WERI-Rb-1 (cell line): ENCODE measurements around the gene PRKCA.
"Not testable (repeated sequence)": the region's sequence is repeated elsewhere in the genome, so short reads cannot be mapped to it uniquely, and the experiment has no call there.

Experiments used
- DNase-seq: peaks from one replicate; pipeline ENCODE4 v3.0.0-alpha.2; 2020
- H3K27ac ChIP-seq: fragments of 250-450 bp; sonication (Bioruptor Pico); 2 replicates; pipeline ENCODE4 v1.5.1; 2020; ENCODE audit warnings: mild to moderate bottlenecking, moderate library complexity
- H3K27me3 ChIP-seq: fragments of 250-450 bp; sonication (Bioruptor Pico); 2 replicates; pipeline ENCODE4 v1.5.1; 2021; ENCODE audit warnings: mild to moderate bottlenecking, low read depth, moderate library complexity; ENCODE audit not compliant: insufficient read depth, severe bottlenecking
- H3K36me3 ChIP-seq: fragments of 250-450 bp; sonication (Bioruptor Pico); 2 replicates; pipeline ENCODE4 v1.5.1; 2020; ENCODE audit warnings: mild to moderate bottlenecking, moderate library complexity
- H3K4me3 ChIP-seq: 2 replicates; pipeline ENCODE4 v1.5.1; 2011; ENCODE audit warnings: low read depth, mild to moderate bottlenecking, control low read depth, low read length
- H3K9me3 ChIP-seq: fragments of 250-450 bp; sonication (Bioruptor Pico); 2 replicates; pipeline ENCODE4 v1.5.1; 2021; ENCODE audit warnings: mild to moderate bottlenecking, moderate library complexity; ENCODE audit not compliant: severe bottlenecking
- CTCF ChIP-seq: IDR thresholded peaks from 2 replicates; pipeline ENCODE4 v1.5.1; 2011; ENCODE audit warnings: low read depth, mild to moderate bottlenecking, control low read depth, inconsistent platforms, low read length

Gene PRKCA

GRCh38 chr17:66344473-66344872 lies 42.1 kb downstream of the PRKCA start:
- Histone ChIP-seq H3K36me3 (no peaks in the 10 kb centered on the region), H3K27me3 (no peaks in the 10 kb centered on the region), H3K27ac (no peak overlapping the region), H3K9me3 (no peaks in the 10 kb centered on the region), H3K4me3 (no peak overlapping the region)
- no peak for TF ChIP-seq CTCF
- no peak for DNase-seq

GRCh38 chr17:66345264-66345663 lies 42.9 kb downstream of the PRKCA start:
- no peak overlapping the region for H3K27ac ChIP-seq
- H3K36me3 ChIP-seq = no peaks in the 10 kb centered on the region
- H3K9me3 ChIP-seq = no peaks in the 10 kb centered on the region
- no peaks in the 10 kb centered on the region for H3K27me3 ChIP-seq
- H3K4me3 ChIP-seq = no peak overlapping the region
- no peak for DNase-seq
- TF ChIP-seq CTCF = no peak

- H3K27me3 ChIP-seq, H3K4me3 ChIP-seq, H3K27ac ChIP-seq, H3K9me3 ChIP-seq, DNase-seq, H3K36me3 ChIP-seq: not testable (repeated sequence)
Observed at GRCh38 chr17:66345949-66346638, 43.7 kb downstream of the PRKCA start.

GRCh38 chr17:66347661-66348514 lies 45.5 kb downstream of the PRKCA start:
- TF ChIP-seq CTCF = no peak
- H3K4me3 ChIP-seq = no peak overlapping the region
- no peaks in the 10 kb centered on the region for H3K36me3 ChIP-seq
- no peaks in the 10 kb centered on the region for H3K9me3 ChIP-seq
- no peak for DNase-seq
- no peak overlapping the region for H3K27ac ChIP-seq
- no peaks in the 10 kb centered on the region for H3K27me3 ChIP-seq

- Histone ChIP-seq H3K27me3 (no peaks in the 10 kb centered on the region), H3K27ac (no peak overlapping the region), H3K4me3 (no peak overlapping the region), H3K36me3 (no peaks in the 10 kb centered on the region), H3K9me3 (no peaks in the 10 kb centered on the region)
- peak; percentile 54 for DNase-seq
- no peak for TF ChIP-seq CTCF
Observed at GRCh38 chr17:66348584-66349165, 46.3 kb downstream of the PRKCA start.

GRCh38 chr17:66349521-66350254 lies 47.3 kb downstream of the PRKCA start:
- no peak overlapping the region for H3K4me3 ChIP-seq
- no peaks in the 10 kb centered on the region for H3K27me3 ChIP-seq
- no peak overlapping the region for H3K27ac ChIP-seq
- no peak for DNase-seq
- no peaks in the 10 kb centered on the region for H3K36me3 ChIP-seq
- no peaks in the 10 kb centered on the region for H3K9me3 ChIP-seq
- TF ChIP-seq CTCF = no peak

GRCh38 chr17:66350576-66350975 lies 48.2 kb downstream of the PRKCA start:
- H3K36me3 ChIP-seq, H3K27ac ChIP-seq, H3K4me3 ChIP-seq, H3K27me3 ChIP-seq, DNase-seq, H3K9me3 ChIP-seq: not testable (repeated sequence)
